DMS53 treated with DMSO at 0.1 percent for 48 hours (cell line): ENCODE measurements around the gene HLA-DRA.
A peak's percentile ranks its signal among the peaks of the same experiment; 100 is the strongest.

Experiments used
- DNase-seq: peaks from one replicate; lab custom pipeline; 2025; ENCODE audit not compliant: unreplicated experiment; lab: John Stamatoyannopoulos, UW

The HLA-DRA gene

DNA sequence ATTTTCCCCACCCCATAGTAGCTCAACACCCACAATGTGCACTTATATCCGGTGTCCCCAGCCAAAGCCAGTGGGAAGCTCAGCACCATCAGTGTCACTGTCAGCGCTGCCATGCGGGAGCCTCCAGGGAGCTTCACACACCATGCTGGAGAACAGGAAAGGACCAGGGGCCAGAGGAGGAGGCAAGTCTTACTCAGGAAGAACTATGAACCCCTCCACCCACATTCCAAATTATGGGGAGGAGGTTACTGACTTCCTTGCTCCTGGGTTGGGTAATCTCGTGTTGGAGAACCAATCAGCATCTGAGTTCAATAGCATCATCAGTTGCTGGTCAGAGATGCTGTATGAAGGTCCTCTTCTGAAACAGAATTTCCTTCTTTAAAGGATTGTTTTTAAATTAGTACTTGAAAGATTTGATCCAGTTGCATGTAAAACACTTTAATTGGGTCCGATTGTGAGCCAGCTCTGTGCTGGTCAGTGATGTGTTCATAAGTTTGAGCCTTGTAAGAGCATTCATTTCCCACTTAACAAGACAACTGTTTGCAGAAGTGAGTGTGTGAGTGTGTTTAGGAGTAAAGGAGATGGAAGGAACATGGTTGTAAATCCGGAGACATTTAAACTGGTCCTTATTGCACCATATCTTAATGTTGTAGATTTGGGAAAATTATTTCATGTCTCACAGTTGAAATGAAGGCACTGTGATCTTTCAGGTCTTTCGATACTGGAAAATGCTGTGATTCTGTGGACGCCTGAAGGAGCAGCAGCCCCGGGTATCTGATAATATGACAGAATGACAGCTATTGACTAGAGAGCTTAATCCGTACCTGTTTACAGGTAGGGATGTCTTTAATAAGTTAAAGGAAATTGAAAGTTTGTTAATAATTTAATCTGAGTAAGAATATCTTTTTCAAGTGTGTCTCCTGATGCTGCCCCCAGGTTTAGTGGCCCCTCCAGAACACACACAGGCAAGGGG, 34.0 kb downstream of the HLA-DRA start:
- DNase-seq, result peak; percentile 24

DNA sequence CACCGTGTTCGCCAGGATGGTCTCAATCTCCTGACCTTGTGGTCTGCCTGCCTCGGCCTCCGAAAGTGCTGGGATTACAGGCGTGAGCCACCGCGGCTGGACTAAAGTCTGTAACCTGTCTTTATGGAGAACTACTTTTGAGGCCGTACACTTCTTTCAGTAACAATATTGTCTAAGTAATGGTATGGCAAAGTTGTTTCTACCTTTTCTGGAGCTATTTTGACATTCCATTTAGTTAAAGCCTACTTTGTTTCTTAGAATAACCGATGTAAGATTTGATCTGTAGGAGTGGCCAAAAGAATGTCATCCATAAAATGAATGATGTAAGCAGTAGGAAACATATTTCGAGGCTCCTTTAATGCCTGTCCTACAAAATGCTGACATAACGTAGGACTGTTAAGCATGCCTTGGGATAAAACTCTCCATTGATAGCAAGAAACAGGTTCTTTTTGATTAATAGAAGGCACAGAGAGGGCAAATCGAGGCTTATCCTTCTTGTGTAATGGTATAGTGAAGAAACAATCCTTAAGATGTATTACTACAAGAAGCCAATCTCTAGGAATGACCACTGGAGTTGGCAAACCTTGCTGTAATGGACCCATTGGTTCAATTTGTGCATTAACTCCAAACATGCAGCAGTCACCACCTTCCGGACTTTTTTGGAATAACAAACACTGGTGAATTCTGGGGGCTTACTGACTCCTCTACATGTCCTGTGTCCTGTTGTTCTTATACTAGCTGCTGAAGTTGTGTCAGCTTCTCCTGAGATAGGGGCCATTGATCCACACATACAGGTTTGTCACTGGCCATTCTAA, 35.9 kb downstream of the HLA-DRA start:
- no peak for DNase-seq

DNA sequence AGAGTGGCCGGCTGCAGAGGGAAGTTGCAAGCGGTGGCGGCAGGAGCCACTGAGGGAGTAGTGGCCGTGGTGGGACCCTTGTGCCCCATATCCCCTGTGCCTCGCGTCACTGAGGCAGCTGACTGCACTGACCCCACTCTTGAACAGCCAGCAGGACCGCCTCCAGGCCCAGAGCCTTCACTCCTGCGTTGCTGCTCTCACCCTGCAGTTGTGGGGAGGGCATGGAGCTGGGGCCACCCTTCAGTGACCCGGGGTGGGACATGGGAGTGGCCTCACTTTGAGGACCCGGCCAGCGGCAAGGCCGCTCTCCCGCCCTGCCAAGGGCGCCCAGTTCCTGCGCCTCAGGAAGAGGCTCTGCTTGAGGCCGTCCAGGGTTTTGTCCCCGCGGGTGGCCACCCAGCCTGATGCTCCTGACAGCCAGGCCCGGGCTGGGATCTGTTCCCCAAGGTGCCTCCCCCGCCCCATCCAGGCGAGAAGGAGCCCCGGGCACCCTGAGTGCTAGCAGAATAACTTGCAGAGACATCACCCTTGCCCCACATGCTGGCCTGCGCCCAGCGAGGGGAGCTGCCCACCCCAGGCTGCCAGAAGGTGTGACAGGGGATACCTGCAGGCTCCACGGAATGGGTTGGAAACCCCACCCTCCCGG, 44.4 kb downstream of the HLA-DRA start:
- no peak for DNase-seq

DNA sequence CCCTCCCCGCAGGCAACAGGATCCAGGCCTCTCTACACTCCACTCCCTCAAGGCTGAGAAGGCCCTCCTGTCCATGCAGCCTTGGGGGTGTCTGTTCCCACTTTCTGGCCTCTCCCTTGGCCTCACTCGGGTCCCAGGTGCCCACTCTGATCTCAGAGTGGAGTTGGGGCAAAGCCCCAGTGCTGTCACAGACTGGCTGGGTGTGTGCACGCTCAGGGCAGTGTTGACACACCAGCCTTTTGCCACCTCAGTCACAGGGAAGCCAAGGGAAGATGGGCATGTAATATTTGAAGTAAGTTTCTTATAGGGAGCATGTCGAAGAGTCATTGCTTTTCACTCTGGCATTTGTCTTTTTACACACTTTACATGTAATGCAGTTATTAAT, 44.9 kb downstream of the HLA-DRA start:
- no peak for DNase-seq

DNA sequence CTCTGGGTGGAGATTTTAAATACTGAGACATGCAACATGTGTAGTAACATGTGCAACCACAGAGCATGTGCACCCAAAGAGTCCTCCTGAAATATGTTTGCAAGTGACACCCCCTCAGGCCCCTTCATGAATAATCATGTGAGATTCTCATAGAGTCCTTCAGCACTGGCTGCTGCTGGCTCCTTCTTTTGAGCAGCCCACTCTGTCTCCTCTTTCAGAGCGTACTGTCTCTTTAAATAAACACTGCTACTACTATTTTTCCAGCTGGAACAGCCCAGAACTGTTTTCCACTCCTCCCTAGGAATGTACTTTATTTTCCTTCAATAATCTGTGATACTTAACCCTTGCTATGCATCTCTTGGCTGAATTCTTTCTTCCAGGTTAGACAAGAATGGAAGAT, 48.4 kb downstream of the HLA-DRA start:
- DNase-seq, result no peak

DNA sequence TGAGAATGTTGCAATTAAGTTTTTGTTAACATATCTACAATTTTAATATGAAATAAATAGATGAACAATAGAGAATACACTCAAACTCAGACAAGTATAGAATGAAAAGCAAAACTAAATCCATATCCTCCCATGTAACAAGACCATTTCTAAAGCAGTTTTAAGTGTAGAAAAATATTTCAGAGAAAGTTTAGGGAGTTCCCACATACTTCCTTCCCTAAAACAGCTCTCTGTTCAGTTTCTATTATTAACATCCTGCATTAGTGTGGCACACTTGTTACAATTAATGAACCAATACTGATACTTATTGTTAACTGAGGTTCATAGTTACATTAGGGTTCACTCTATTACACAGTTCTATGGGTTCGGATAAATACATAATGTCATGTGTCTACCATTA, 52.0 kb downstream of the HLA-DRA start:
- DNase-seq, result no peak

DNA sequence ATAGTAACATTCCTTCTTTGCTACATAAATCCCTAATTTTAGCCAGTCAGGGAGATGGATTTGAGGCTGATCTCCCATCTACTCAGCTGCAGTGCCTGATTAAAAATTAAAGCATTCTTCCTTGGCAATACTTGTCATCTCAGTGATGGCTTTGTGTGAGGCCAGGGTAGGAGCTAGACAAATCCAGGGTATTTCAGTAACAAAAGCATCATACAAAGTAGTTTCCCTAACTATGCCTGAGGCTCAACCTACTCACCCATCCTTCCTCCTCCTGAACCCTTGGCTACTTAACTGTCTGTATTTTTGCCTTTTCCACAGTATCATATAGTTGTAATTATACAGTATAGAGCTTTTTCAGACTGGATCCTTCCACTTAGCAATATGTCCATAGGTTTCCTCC, 52.7 kb downstream of the HLA-DRA start:
- DNase-seq, result no peak
